Gastroesophageal sphincter (tissue), 4 donors: ENCODE data around the gene FNBP1. TPM values are rescaled to one million over a fixed set of nuclear protein-coding genes. Genes with fewer than 3 reads are reported as not detected.
A peak's percentile ranks its signal among the peaks of the same experiment; 100 is the strongest.
"Not testable (repeated sequence)": the region's sequence is repeated elsewhere in the genome, so short reads cannot be mapped to it uniquely, and the experiment has no call there.

Experiments used
- ATAC-seq: fragments of 150-250 bp; one replicate; pipeline ENCODE4 v1.9.1; 2016; ENCODE audit warnings: mild to moderate bottlenecking, moderate library complexity
- H3K27ac ChIP-seq, 4 donors: fragments of 200-600 bp; sonication (generic) in 3 of 4; 1 replicate in 3 of 4; 2 replicates in 1 of 4; pipeline ENCODE4 v1.5.1; 2016 to 2019
- H3K27me3 ChIP-seq: fragments of 200-600 bp; sonication (generic); one replicate; pipeline ENCODE4 v1.5.1; 2019
- H3K36me3 ChIP-seq, 2 donors: fragments of 200-600 bp; sonication (generic); one replicate each; pipeline ENCODE4 v1.5.1; 2019; ENCODE audit warnings: control low read depth in 1 of 2
- H3K4me1 ChIP-seq, 3 donors: fragments of 200-600 bp; sonication (generic); 1 replicate in 2 of 3; 2 replicates in 1 of 3; pipeline ENCODE4 v1.5.1; 2016 to 2019; ENCODE audit warnings: control low read depth in 2 of 3
- H3K4me3 ChIP-seq, 2 donors: fragments of 200-600 bp; sonication (generic); one replicate each; pipeline ENCODE4 v1.5.1; 2019; ENCODE audit warnings: mild to moderate bottlenecking in 1 of 2, moderate library complexity in 1 of 2
- H3K9me3 ChIP-seq, 3 donors: fragments of 200-600 bp; sonication (generic); one replicate each; pipeline ENCODE4 v1.5.1; 2017 to 2019; ENCODE audit warnings: control low read depth in 2 of 3
- EP300 ChIP-seq: sonication (generic); formaldehyde crosslinking; IDR thresholded peaks from one replicate; pipeline ENCODE4 v1.6.1; 2017; ENCODE audit warnings: antibody characterized with exemption, mild to moderate bottlenecking
- POLR2A ChIP-seq, 2 donors: fragments of 450-650 bp; IDR thresholded peaks; one replicate each; pipeline ENCODE4 v1.6.1; 2017; ENCODE audit warnings: antibody characterized with exemption in 2 of 2, mild to moderate bottlenecking in 2 of 2, moderate library complexity in 1 of 2
- POLR2AphosphoS5 ChIP-seq: sonication (generic); formaldehyde crosslinking; IDR thresholded peaks from one replicate; pipeline ENCODE4 v1.6.1; 2017; ENCODE audit warnings: antibody characterized with exemption
- WGBS, 2 donors: methylation state at CpG; one replicate each; pipeline ENCODE4 v1.1.5; 2018; ENCODE audit warnings: low coverage in 1 of 2; 5-methylcytosine and 5-hydroxymethylcytosine counted together
- total RNA-seq, 4 donors: library from RNA; depleted of rRNA; stranded (reverse); fragments of >200 nt; gene quantifications; one replicate each; pipeline ENCODE4 v1.1.0, GENCODE V29; 2016
- TF ChIP-seq, protein P1 (sequence below), 4 experiments: fragments of 200-600 bp in 2 of 4; fragments of 450-650 bp in 2 of 4; sonication (generic) in 1 of 4; IDR thresholded peaks; one replicate each; pipeline ENCODE4 v1.5.1; 2017 to 2019; ENCODE audit warnings: antibody characterized with exemption in 4 of 4, mild to moderate bottlenecking in 2 of 4, moderate library complexity in 2 of 4

The FNBP1 gene
- total RNA-seq, 4 donors from 2014 or later = 119 to 343 (median 188) TPM

DNA sequence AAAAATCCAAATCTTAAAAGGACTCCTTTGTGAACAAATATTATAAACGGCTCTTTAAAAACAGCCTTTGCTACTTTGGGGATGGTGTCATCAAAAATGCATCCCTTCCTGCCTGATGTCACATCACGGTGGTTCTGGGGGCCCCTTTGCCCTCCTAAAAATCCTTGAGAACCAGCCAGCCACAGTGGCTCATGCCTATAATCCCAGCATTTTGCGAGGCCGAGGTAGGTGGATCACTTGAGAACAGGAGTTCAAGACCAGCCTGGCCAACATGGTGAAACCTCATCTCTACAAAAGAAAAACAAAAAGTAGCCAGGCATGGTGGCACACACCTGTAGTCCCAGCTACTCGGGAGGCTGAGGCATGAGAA, 43.9 kb downstream of the FNBP1 start:
- H3K27ac ChIP-seq = peak overlapping the region; percentile 34 to 83 (median 58)
- no peaks in the 10 kb centered on the region for H3K9me3 ChIP-seq
- no peak overlapping the region for H3K4me3 ChIP-seq
- H3K4me1 ChIP-seq = peaks cover 4 to 96% (median 27%) of the 10 kb centered on the region in 3 donors
- TF ChIP-seq POLR2A (IDR thresholded peaks at IDR 0.05) (no peak), EP300 (no peak), POLR2AphosphoS5 (no peak)
- TF ChIP-seq, protein P1, sequence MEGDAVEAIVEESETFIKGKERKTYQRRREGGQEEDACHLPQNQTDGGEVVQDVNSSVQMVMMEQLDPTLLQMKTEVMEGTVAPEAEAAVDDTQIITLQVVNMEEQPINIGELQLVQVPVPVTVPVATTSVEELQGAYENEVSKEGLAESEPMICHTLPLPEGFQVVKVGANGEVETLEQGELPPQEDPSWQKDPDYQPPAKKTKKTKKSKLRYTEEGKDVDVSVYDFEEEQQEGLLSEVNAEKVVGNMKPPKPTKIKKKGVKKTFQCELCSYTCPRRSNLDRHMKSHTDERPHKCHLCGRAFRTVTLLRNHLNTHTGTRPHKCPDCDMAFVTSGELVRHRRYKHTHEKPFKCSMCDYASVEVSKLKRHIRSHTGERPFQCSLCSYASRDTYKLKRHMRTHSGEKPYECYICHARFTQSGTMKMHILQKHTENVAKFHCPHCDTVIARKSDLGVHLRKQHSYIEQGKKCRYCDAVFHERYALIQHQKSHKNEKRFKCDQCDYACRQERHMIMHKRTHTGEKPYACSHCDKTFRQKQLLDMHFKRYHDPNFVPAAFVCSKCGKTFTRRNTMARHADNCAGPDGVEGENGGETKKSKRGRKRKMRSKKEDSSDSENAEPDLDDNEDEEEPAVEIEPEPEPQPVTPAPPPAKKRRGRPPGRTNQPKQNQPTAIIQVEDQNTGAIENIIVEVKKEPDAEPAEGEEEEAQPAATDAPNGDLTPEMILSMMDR (IDR thresholded peaks at IDR 0.05) = no peak
- ATAC-seq = no peak
- H3K36me3 ChIP-seq = peaks cover 0 to 11% of the 10 kb centered on the region in 2 donors
- no peaks in the 10 kb centered on the region for H3K27me3 ChIP-seq
- WGBS, 2 donors = 29 to 62% methylated on average over 1 to 5 of the region's 5 CpGs

DNA sequence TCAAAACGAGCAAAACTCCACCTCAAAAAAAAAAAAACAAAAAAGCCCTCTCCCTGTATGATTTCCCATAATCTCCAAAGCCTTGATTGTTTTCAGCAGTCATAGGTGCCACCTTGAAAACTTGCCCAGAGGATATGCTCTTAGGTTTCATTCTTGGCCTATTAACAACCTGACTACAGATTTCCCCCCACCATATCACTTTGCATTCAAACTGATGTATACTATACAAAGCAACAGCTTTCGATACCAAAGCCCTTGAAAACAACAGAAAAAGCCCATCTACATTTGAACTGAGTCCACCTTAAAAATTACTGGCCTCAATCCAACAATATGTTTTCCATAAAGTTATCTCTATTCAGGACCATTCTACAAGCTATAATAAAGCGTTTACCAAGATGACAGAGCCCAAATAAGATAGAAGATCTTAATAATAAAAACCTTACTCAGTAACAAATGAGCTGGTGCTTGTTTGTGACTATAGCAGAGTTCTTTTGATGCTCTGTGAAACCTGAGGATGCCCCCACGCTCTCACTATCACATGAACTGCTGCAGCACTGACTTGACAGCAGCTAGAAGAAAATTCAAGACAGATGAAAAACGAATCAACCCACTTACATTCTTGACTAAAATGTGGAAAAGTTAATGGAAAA, 44.4 kb downstream of the FNBP1 start:
- peaks cover 4 to 96% (median 27%) of the 10 kb centered on the region in 3 donors for H3K4me1 ChIP-seq
- TF ChIP-seq, protein P1 (IDR thresholded peaks at IDR 0.05) = no peak
- TF ChIP-seq POLR2A (IDR thresholded peaks at IDR 0.05) (no peak), EP300 (no peak), POLR2AphosphoS5 (no peak)
- H3K4me3 ChIP-seq = no peak overlapping the region
- H3K9me3 ChIP-seq = no peaks in the 10 kb centered on the region
- 29 to 33% methylated on average over 5 of the region's 5 CpGs for WGBS, 2 donors
- peak overlapping the region; percentile 34 to 83 (median 58) for H3K27ac ChIP-seq
- no peaks in the 10 kb centered on the region for H3K27me3 ChIP-seq
- peaks cover 0 to 16% of the 10 kb centered on the region in 2 donors for H3K36me3 ChIP-seq
- ATAC-seq = no peak

DNA sequence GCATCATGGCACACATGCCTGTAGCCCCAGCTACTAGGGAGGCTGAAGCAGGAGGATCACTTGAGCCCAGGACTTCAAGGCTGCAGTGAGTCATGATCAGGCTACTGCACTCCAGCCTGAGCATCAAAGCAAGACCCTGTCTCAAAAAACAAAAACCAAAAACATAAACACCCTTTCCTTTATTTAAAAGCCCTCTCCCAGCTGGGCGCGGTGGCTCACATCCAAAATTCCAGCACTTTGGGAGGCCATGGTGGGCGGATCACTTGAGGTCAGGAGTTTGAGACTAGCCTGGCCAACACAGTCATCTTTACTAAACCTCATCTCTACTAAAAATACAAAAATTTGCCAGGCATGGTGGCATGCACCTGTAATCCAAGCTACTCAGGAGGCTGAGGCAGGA, 45.3 kb downstream of the FNBP1 start:
- WGBS, 2 donors = 100% methylated on average over 3 of the region's 3 CpGs; no CpG with 5 or more reads in 1 of the 2 donors
- ATAC-seq, H3K9me3 ChIP-seq, H3K4me3 ChIP-seq, H3K27me3 ChIP-seq: not testable (repeated sequence)
- Histone ChIP-seq H3K36me3 (peaks cover 0 to 16% of the 10 kb centered on the region in 2 donors), H3K4me1 (peaks cover 4 to 94% (median 27%) of the 10 kb centered on the region in 3 donors), H3K27ac (peak overlapping the region in 3 of 4 donors; percentile 29 to 83 (median 76))

DNA sequence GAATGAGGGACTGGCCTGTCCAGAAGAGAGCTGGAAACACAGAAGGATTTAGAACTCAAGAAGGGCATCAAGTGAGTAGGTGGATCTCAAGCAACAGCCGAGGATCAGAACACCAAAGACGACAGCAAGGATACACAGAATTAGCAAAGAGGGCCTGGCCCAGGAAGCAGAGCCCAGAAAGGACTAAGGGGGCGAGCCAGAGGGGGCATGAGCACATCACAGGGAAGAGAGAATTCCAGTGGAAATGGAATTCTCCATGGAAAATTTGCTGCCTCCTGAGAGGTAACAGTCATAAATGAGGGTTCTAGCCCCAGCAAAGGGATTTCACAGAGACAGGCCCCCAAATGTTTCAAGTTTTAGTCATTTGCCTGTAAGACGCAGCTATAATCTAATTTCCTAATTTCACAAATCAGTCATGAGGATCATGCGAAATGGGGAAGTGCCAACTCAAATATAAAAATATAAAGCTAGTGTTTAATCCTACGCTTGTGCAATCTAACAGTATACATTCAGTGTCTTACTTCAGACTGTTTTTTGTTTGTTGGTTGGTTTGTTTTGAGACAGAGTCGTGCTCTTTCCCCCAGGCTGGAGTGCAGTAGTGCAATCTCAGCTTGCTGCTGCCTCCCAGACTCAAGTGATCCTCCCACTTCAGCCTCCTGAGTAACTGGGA, 46.7 kb downstream of the FNBP1 start:
- H3K27ac ChIP-seq = peak overlapping the region; percentile 76 to 89 (median 82)
- no peak for ATAC-seq
- H3K4me1 ChIP-seq = peaks cover 4 to 93% (median 27%) of the 10 kb centered on the region in 3 donors
- H3K9me3 ChIP-seq = no peaks in the 10 kb centered on the region
- H3K36me3 ChIP-seq = peaks cover 0 to 12% of the 10 kb centered on the region in 2 donors
- 58 to 59% methylated on average over 6 to 7 of the region's 7 CpGs for WGBS, 2 donors
- no peaks in the 10 kb centered on the region for H3K27me3 ChIP-seq
- no peak overlapping the region for H3K4me3 ChIP-seq
- TF ChIP-seq POLR2A (IDR thresholded peaks at IDR 0.05) (no peak), POLR2AphosphoS5 (no peak), EP300 (no peak)
- TF ChIP-seq, protein P1 (IDR thresholded peaks at IDR 0.05) = no peak

DNA sequence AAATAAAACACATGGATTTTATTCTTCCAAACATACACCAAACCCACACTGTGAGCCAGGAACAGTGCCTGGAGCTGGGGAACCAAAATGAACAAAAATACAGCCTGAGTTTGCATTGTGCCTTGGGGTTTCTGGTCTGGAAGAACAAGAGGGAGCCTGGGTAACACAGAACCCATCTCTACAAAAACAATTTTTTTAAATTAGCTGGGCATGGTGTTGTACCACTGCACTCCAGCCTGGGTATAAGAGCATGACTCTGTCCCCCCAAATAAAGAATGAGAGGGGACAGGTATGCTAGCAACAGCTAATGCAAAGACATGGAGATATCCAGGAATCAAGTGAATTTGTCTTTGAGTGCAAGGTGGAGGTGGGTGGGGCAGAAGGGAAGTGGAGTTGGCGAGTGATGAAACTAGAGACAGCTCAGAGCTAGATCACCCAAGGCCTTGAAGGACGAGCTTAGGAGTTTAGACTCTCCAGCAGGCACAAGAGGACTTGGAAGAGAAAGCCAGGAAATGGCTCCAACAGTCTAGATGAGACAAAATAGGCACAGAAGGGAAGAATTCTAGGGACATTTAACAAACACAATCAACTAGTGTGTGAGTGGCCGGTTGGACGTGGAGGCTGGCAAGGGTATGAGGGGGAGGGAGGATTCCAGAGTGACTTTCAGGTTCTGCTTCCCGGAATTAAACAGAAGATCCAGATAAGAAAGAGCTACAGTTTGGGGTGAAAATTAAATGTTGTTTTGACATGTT, 47.4 kb downstream of the FNBP1 start:
- no peaks in the 10 kb centered on the region for H3K27me3 ChIP-seq
- peaks cover 0 to 13% of the 10 kb centered on the region in 2 donors for H3K36me3 ChIP-seq
- ATAC-seq = peak; percentile 56
- 11 to 16% methylated on average over 5 of the region's 5 CpGs for WGBS, 2 donors
- peak overlapping the region; percentile 76 to 89 (median 82) for H3K27ac ChIP-seq
- H3K4me1 ChIP-seq = peaks cover 4 to 93% (median 28%) of the 10 kb centered on the region in 3 donors
- no peaks in the 10 kb centered on the region for H3K9me3 ChIP-seq
- TF ChIP-seq POLR2AphosphoS5 = peak; percentile 22
- no peak for TF ChIP-seq EP300
- no peak overlapping the region for H3K4me3 ChIP-seq
